Measurements from ENCODE around the gene CCNY.

Gene CCNY

DNA sequence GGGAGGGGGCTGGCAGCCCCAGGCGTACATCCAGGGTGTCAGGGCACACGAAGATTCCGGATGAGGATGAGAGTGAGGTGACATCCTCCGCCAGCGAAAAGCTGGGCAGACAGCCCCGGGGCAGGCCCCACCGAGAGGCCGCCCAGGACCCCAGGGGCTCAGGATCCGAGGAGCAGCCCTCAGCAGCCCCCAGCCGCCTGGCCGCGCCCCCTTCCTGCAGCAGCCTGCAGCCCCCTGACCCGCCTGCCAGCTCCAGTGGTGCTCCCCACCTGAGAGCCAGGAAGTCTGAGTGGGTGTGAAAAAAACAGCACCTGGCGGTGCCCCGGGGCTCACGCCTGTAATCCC lies 272.0 kb downstream of the CCNY start:
- H3K27me3 ChIP-seq (ENCODE audit: control insufficient read depth, insufficient read depth, low read length, poor library complexity, severe bottlenecking): peaks cover 19% of the 10 kb centered on the region
- H3K4me1 ChIP-seq (ENCODE audit: control insufficient read depth, insufficient read depth, low read length): peaks cover 14% of the 10 kb centered on the region
- WGBS, 2 experiments: 88 to 89% methylated on average over 16 of the region's 16 CpGs
- no peak overlapping the region for H3K27ac ChIP-seq (ENCODE audit: insufficient read depth, low read depth, low read length, poor library complexity, severe bottlenecking)
- no peaks in the 10 kb centered on the region for H3K36me3 ChIP-seq (ENCODE audit: control insufficient read depth, insufficient read depth, low read length)
- no peak overlapping the region for H3K4me3 ChIP-seq (ENCODE audit: insufficient read depth, low read depth, low read length)
- no peaks in the 10 kb centered on the region for H3K9me3 ChIP-seq (ENCODE audit: control insufficient read depth, low read length)

DNA sequence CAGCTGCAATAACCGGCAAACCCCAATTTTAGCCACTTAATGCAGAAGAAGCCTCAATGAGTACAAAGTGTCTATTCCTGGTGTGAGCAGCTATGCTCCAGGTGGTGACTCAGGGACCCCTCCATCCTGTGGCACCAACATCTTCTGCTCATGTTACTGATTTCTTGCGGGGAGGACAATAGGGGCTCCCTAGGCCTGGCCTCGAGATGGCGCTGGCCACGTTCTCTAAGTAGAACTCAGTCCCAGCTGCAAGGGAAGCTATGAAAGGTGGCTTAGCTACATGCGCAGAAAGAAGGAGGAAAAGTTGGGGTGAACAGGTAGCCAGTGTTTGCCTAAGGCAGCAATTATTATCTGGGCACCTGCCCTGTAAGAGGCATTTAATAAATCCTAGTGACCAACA lies 275.4 kb downstream of the CCNY start:
- no peak overlapping the region for H3K27ac ChIP-seq (ENCODE audit: insufficient read depth, low read depth, low read length, poor library complexity, severe bottlenecking)

DNA sequence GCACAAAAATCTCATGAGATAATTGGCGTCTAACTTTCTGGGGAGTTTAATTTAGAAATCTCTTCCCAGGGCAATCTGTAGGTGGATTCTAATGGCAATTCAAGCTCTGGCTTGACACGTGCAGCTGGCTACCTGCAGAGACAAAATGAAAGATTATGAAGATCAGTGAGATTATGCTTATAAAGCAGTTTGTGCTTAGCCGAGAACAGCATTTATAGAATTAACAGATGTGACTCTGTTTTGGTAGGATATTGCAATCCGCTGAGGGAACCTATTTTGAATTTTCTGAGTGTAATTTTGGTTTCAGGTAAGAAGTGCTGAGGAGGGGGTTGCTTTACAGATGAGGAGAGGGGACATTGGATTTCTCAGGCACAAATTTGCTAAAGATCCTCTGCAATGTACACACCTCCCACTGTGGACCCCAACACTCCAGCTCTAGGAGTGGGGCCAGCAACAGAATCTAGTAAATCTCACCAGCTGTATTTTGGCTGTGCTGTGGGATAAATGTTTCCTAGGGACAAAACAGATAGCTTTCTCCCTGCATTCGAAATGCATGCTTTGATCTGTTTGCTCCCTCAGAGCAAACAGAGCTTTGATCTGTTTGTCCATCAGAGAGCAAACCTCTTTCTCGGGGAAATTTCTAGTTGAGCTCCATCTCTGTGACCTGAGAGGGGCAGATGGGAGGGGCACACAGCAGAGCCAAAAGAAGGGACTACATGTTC lies 276.2 kb downstream of the CCNY start:
- no peak overlapping the region for H3K4me3 ChIP-seq (ENCODE audit: insufficient read depth, low read depth, low read length)
- H3K27ac ChIP-seq (ENCODE audit: insufficient read depth, low read depth, low read length, poor library complexity, severe bottlenecking): no peak overlapping the region
- H3K9me3 ChIP-seq (ENCODE audit: control insufficient read depth, low read length): no peaks in the 10 kb centered on the region
- WGBS, 2 experiments: 74 to 77% methylated on average over 6 of the region's 6 CpGs
- no peaks in the 10 kb centered on the region for H3K36me3 ChIP-seq (ENCODE audit: control insufficient read depth, insufficient read depth, low read length)
- H3K27me3 ChIP-seq (ENCODE audit: control insufficient read depth, insufficient read depth, low read length, poor library complexity, severe bottlenecking): peaks cover 10% of the 10 kb centered on the region
- peaks cover 8% of the 10 kb centered on the region for H3K4me1 ChIP-seq (ENCODE audit: control insufficient read depth, insufficient read depth, low read length)

More for the DNA sequence above, 275.4 kb downstream of the CCNY start:
- Histone ChIP-seq H3K36me3 (ENCODE audit: control insufficient read depth, insufficient read depth, low read length) (no peaks in the 10 kb centered on the region), H3K27me3 (ENCODE audit: control insufficient read depth, insufficient read depth, low read length, poor library complexity, severe bottlenecking) (peaks cover 18% of the 10 kb centered on the region), H3K4me1 (ENCODE audit: control insufficient read depth, insufficient read depth, low read length) (peaks cover 8% of the 10 kb centered on the region), H3K9me3 (ENCODE audit: control insufficient read depth, low read length) (no peaks in the 10 kb centered on the region), H3K4me3 (ENCODE audit: insufficient read depth, low read depth, low read length) (no peak overlapping the region)
- WGBS, 2 experiments: 86 to 87% methylated on average over 6 of the region's 6 CpGs

DNA sequence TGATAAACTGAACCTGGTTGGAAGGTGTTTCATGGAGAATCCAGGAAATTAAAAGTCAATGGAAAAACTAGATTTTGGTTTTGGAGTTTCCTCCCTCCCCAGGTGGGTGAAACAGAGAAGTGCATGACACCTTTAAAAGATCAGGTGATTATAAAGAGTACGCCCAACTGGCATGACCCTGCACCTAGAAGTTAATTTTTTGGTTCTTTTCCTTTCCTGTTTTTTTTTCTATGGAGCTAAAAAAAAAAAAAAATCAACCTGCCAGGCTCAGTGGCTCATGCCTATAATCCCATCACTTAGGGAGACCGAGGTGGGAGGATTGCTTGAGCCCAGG lies 276.8 kb downstream of the CCNY start:
- Histone ChIP-seq H3K4me1 (ENCODE audit: control insufficient read depth, insufficient read depth, low read length) (peaks cover 8% of the 10 kb centered on the region), H3K36me3 (ENCODE audit: control insufficient read depth, insufficient read depth, low read length) (no peaks in the 10 kb centered on the region), H3K27me3 (ENCODE audit: control insufficient read depth, insufficient read depth, low read length, poor library complexity, severe bottlenecking) (peaks cover 4% of the 10 kb centered on the region), H3K9me3 (ENCODE audit: control insufficient read depth, low read length) (no peaks in the 10 kb centered on the region), H3K4me3 (ENCODE audit: insufficient read depth, low read depth, low read length) (no peak overlapping the region), H3K27ac (ENCODE audit: insufficient read depth, low read depth, low read length, poor library complexity, severe bottlenecking) (no peak overlapping the region)
- 83 to 87% methylated on average over 2 of the region's 2 CpGs for WGBS, 2 experiments

DNA sequence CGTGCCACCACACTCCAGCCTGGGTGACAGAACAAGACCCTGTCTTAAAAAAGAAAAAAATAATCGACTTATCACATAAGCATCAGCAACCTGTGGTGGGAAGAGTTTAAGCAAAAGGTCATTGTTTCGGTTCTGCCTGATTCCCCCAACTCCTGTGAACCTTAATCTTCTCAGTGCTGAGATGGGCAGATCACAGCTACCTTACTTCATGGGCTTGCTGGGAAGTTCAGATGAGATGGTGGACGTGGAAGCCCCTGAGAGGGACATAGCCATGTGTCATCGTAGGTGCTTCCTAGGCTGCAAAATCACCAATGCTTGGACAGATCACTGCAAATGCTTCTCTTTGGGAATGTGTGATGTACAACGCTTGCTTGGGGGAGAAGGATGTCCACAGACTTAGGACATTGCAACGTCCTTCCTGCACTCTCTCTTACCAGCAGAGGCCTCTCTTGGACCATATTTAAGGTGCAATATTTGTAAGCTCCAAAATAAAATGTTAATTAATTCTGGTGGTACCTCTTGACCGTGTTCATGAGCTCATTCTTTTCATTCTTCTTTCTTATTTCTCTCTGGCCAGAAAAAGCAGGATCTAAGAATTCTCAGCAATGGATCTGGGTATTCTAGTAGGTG lies 277.4 kb downstream of the CCNY start:
- 77 to 85% methylated on average over 7 to 8 of the region's 8 CpGs for WGBS, 2 experiments
- Histone ChIP-seq H3K27ac (ENCODE audit: insufficient read depth, low read depth, low read length, poor library complexity, severe bottlenecking) (no peak overlapping the region), H3K4me1 (ENCODE audit: control insufficient read depth, insufficient read depth, low read length) (peaks cover 8% of the 10 kb centered on the region), H3K36me3 (ENCODE audit: control insufficient read depth, insufficient read depth, low read length) (no peaks in the 10 kb centered on the region), H3K9me3 (ENCODE audit: control insufficient read depth, low read length) (no peaks in the 10 kb centered on the region), H3K27me3 (ENCODE audit: control insufficient read depth, insufficient read depth, low read length, poor library complexity, severe bottlenecking) (no peaks in the 10 kb centered on the region), H3K4me3 (ENCODE audit: insufficient read depth, low read depth, low read length) (no peak overlapping the region)

DNA sequence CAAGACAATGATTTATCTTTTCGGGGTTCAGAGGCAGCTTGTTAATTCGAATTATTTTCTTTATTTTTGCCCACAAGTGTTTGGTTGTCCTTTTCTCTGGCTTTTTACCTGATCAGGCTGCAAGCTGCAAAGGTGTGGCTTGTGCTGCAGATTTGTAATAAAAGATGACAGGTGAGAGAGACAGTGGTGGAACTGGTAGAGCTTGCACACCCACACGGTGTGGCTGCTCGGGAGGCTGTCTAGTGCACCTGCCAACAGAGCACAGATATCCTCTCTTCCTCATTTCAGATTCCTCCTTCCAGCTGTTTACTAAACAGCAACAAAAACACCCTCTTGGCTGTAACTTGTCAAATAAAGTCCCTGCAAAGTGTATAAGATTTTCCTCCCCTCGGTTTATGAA lies 278.0 kb downstream of the CCNY start:
- Histone ChIP-seq H3K4me3 (ENCODE audit: insufficient read depth, low read depth, low read length) (no peak overlapping the region), H3K9me3 (ENCODE audit: control insufficient read depth, low read length) (no peaks in the 10 kb centered on the region), H3K27ac (ENCODE audit: insufficient read depth, low read depth, low read length, poor library complexity, severe bottlenecking) (no peak overlapping the region), H3K27me3 (ENCODE audit: control insufficient read depth, insufficient read depth, low read length, poor library complexity, severe bottlenecking) (no peaks in the 10 kb centered on the region), H3K36me3 (ENCODE audit: control insufficient read depth, insufficient read depth, low read length) (no peaks in the 10 kb centered on the region), H3K4me1 (ENCODE audit: control insufficient read depth, insufficient read depth, low read length) (peaks cover 8% of the 10 kb centered on the region)
- 81 to 82% methylated on average over 5 of the region's 5 CpGs for WGBS, 2 experiments
